AG04449 (cell line): Measurements from ENCODE around the gene LDLRAD4.

Experiments
- CTCF ChIA-PET: fragments of 350-600 bp; formaldehyde crosslinking; extraction: SDS; loops from one replicate; lab custom pipeline; 2021; ENCODE audit warnings: antibody characterized with exemption; lab: Yijun Ruan, JAX
- POLR2A ChIA-PET: fragments of 400-600, 350-600 bp; formaldehyde crosslinking; extraction: SDS; loops from one replicate; lab custom pipeline; 2020; ENCODE audit warnings: antibody characterized with exemption, inconsistent platforms; lab: Yijun Ruan, JAX
- DNase-seq: peaks from one replicate; pipeline ENCODE4 v3.0.0-alpha.2; 2010; ENCODE audit warnings: low read depth, low spot score
- H3K4me3 ChIP-seq: 2 replicates; pipeline ENCODE4 v1.5.1; 2011; ENCODE audit warnings: low read depth, mild to moderate bottlenecking, control low read depth, low read length
- CTCF ChIP-seq: IDR thresholded peaks from one replicate; pipeline ENCODE4 v1.5.1; 2011; ENCODE audit warnings: mild to moderate bottlenecking, moderate library complexity, low read length, control low read depth, inconsistent platforms; ENCODE audit not compliant: insufficient read depth; ENCODE audit errors: missing control alignments

Gene LDLRAD4

GRCh38 chr18:13218368-13218991 is at the start of gene LDLRAD4:
TSS of gene LDLRAD4 (plus strand) at chr18:13218760.
- no peak for TF ChIP-seq CTCF
- CTCF ChIA-PET, result interaction anchor here (1.0 to 1.1 kb wide), 2 partner anchors 308 to 333 kb away, joined by 3 read pairs; no protein-coding TSS in a partner anchor
- POLR2A ChIA-PET, result no interaction called here
- no peak for DNase-seq
- peak within 1 kb of the TSS; percentile 44 for H3K4me3 ChIP-seq

- H3K4me3 ChIP-seq, result no peak overlapping the region
- ChIA-PET CTCF (interaction anchor here (0.9 to 1.2 kb wide), 3 partner anchors 10 to 357 kb away, joined by 3 to 4 read pairs (median 3); no protein-coding TSS in a partner anchor), POLR2A (interaction anchor here (0.6 kb wide), 1 partner anchor 241 kb away, joined by 3 read pairs; no protein-coding TSS in a partner anchor)
- no peak for TF ChIP-seq CTCF
- no peak for DNase-seq
These were observed 44.9 kb upstream of the LDLRAD4 start for GRCh38 chr18:13173578-13174145.

GRCh38 chr18:13175266-13175665 is 43.3 kb upstream of the LDLRAD4 start:
- TF ChIP-seq CTCF, result no peak
- no peak for DNase-seq
- CTCF ChIA-PET, result no interaction called here
- H3K4me3 ChIP-seq, result no peak overlapping the region
- POLR2A ChIA-PET, result no interaction called here

- TF ChIP-seq CTCF, result no peak
- no peak overlapping the region for H3K4me3 ChIP-seq
- no peak for DNase-seq
- CTCF ChIA-PET, result no interaction called here
- POLR2A ChIA-PET, result no interaction called here
These were observed 42.8 kb upstream of the LDLRAD4 start for GRCh38 chr18:13175754-13176210.

- POLR2A ChIA-PET, result no interaction called here
These were observed 41.7 kb upstream of the LDLRAD4 start for GRCh38 chr18:13176847-13177246.

More at GRCh38 chr18:13176847-13177246, 41.7 kb upstream of the LDLRAD4 start:
- H3K4me3 ChIP-seq, result no peak overlapping the region
- DNase-seq, result no peak
- CTCF ChIA-PET, result interaction anchor here (1.7 kb wide), 1 partner anchor 17 kb away, joined by 4 read pairs; no protein-coding TSS in a partner anchor
- no peak for TF ChIP-seq CTCF
